NCI-H1694 treated with DMSO at 0.1 percent for 48 hours (cell line): ENCODE data around the gene MIPOL1.
"Not testable (repeated sequence)": the region's sequence is repeated elsewhere in the genome, so short reads cannot be mapped to it uniquely, and the experiment has no call there.

Source experiments
- DNase-seq: peaks from one replicate; lab custom pipeline; 2025; lab: John Stamatoyannopoulos, UW

The MIPOL1 gene

DNA sequence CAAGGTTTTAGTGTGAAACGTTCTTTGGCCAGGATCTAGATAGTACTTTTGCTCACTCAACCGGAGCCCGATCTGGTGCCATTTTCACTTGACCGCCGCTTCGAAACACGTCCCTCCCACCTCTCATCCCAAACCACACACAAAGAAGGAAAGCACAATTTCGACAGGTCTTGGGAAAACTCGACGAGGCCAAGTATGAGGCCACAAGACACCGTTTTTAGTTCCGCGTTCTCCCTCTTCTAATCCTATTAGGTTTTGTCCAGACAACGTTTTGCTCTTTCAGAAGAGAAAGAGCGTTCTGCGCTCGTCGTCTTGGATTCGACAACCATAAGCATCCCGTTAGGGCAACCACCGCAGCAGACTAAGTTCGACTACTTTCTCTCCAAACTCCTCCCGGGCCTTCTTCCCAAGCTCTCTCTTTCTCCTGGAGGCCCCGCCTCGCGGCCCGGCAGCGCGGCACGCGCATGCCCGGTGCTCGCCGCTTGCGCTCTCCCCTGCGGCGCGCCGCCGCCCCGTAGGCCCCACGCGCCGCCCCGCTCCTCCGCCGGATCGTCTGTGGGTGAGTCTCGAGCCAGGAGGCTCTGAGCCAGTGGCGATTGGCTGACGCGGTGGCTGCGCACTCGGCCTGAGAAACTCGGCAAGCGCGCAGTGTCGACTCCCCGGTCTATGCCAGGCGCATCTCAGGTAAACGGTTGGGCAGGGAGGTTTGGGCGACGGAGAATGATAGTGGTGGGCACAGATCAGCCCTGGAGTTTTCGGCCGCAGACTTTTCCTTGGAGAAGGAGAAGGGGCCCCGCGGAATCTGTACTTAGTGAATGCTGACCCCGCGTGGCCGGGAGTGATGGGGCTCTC, at the start of gene MIPOL1:
MIPOL1 (plus strand) TSS at position 517 of the 852 bp plus-strand sequence. CDS start 49,952 bp downstream, outside the sequence.
- DNase-seq, result peak; percentile 73

DNA sequence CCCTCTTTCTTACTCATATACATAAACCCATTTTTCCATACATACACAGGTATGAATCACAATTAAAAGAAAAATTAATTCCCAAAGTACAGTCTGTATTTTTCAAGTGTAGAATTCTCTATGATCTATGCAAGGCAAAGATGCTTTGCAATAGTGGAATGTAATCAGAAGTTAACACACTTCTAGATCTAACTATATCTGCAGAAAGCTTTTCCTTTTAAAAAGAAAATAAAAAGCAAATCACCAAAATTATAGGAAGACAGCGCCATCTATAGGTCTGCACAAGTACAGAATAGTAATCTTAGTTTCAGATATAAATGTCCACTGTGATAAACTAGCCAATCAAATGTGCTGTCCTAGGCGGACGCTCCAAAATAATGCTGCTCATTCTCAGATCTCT, 47.3 kb upstream of the MIPOL1 start:
- DNase-seq, result peak; percentile 48

DNA sequence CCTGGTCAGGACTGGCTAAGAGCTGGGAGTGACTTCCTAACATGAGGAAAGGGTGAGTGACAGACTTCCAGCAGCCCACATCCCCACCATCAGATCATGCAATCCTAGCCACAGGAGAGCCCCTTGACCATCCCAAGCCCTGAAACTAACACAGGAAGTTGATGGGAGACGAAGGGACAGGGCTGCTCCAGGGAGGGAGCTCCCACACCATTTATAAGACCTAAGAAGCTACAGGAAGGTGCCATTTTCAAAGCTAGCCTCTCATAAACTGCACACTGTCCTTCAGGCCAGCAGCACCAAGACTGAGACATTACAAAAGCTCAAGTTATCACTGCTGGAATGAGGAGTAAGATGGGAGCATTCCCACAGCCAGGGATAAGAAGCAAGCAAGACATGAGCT, 44.7 kb upstream of the MIPOL1 start:
- no peak for DNase-seq

GRCh38 chr14:37153483-37153882, 44.3 kb upstream of the MIPOL1 start:
- no peak for DNase-seq

DNA sequence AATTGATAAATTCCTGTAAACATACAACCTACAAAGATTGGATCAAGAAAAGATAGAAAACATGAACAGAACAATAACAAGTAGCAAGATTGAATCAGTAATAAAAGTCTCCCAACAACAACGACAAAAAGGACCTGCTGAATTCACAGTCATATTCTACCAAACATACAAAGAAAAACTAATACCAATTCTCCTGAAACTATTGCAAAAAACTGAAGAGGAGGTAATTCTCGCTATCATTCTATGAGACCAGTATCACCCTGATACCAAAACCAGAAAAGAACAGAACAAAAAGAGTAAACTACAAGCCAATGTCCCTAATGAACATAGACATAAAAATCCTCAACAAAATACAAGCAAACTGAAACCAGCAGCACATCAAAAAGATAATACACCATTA, 39.8 kb upstream of the MIPOL1 start:
- no peak for DNase-seq

- DNase-seq, result not testable (repeated sequence)
Observed at GRCh38 chr14:37162307-37162706, 35.4 kb upstream of the MIPOL1 start.

GRCh38 chr14:37165794-37166193, 31.9 kb upstream of the MIPOL1 start:
- DNase-seq, result no peak

DNA sequence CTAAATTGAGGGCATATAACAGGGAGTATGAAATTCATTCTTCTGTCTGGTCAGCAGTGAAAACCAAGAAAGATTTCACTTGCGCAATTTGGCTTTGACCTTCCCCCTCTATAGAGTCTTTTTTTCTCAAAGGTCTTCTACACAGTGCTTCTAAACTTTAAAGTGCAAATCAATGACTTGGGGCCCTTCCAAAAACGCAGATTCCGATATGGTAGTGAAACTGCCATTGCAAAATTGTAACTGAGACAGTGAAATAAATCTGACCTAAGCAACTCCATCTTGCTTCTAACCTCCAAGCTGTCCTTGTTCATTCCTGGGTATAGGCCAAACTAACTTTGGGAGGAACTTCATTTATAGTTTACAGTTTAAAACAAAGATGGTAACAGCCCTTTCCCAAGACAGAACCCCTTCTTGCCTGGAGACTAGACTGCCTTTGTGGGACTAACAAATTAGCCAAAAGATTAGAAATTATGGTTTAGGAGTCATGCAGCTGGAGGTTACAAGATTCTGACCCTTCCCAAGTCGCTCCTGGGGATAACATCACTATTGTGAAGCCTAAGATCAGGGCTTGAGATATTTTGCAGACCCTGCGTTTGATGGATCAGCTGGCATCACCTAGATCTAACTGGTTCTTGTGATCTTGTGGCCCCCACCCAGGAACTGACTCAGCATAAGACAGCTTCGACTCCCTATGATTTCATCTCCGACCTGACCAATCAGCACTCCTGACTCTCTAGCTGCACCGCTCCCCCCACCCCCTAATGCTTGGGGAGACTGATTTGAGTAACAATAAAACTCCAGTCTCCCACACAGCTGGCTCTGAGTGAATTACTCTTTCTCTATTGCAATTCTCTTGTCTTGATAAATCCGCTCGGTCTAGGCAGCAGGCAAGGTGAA, 30.3 kb upstream of the MIPOL1 start:
- DNase-seq, result no peak

GRCh38 chr14:37168721-37169120, 29.0 kb upstream of the MIPOL1 start:
- DNase-seq, result no peak

DNA sequence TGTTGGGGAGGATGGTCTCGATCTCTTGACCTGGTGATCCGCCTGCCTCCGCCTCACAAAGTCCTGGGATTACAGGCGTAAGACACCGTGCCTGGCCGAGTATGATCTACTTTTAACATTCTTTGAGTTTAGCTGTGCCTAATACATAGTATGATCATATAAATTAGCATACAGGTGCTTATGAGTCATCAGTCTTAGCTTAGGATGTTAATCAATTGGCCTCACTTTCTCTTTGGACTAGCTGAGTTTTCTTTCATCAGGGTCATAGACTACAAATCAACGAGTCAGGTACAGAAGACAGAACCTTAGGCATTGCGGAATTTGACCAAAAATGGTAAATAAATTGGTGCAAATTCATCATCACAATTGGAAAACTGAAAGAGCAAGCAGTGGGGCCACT, 27.5 kb upstream of the MIPOL1 start:
- DNase-seq, result no peak

GRCh38 chr14:37170993-37171392, 26.7 kb upstream of the MIPOL1 start:
- no peak for DNase-seq

GRCh38 chr14:37171678-37172023, 26.1 kb upstream of the MIPOL1 start:
- DNase-seq, result no peak

- DNase-seq, result peak; percentile 82
Observed at GRCh38 chr14:37172024-37172869, 25.5 kb upstream of the MIPOL1 start, which contains the start of gene SLC25A21. Gene SLC25A21, minus strand, starts transcription at chr14:37172606.

DNA sequence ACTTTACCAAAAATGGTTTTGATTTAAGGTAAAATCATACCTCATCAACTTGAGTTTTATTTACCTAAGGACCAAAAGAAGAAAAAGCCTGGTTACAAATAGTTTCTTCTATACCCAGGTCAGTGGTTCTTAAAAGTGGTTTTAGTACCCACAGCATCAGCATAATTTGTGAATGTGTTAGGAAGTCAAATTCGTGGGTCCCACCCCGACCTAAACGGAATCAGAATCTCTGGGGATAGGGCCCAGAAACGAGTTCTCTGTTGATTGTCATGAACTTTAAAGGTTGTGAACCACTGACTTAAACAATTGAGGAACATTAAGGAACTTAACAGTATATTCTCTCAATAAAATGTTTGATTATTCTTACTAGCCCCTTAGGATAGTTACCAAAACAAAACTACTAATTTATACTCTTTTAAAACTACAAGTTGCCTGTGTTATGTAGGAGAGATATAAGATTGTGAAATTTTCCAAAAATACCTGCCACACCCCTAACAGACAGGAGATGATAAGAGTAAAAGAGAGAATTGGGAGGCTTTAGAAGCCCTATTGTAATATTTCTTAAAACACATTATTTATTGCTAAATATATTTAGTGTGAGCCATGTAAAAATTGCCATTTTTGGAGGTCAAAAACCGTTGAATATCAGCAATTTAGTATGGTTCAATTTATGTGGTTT, 24.7 kb upstream of the MIPOL1 start:
- DNase-seq, result peak; percentile 33

GRCh38 chr14:37179896-37180502, 17.7 kb upstream of the MIPOL1 start:
- no peak for DNase-seq

GRCh38 chr14:37180886-37181285, 16.9 kb upstream of the MIPOL1 start:
- DNase-seq, result not testable (repeated sequence)

- no peak for DNase-seq
Observed at GRCh38 chr14:37181441-37181840, 16.3 kb upstream of the MIPOL1 start.

DNA sequence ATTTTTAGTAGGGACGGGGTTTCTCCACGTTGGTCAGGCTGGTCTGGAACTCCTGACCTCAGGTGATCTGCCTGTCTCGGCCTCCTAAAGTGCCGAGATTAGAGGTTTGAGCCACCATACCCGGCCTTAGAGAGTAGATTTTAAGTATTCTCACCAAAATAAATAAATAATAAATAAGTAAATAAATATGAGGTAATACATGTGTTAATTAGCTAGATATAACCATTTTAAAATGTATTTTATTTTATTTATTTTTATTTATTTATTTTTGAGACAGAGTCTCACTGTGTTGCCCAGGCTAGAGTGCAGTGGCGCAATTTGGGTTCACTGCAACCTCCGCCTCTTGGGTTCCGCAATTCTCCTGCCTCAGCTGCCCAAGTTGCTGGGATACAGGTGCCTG, 13.2 kb upstream of the MIPOL1 start:
- not testable (repeated sequence) for DNase-seq

DNA sequence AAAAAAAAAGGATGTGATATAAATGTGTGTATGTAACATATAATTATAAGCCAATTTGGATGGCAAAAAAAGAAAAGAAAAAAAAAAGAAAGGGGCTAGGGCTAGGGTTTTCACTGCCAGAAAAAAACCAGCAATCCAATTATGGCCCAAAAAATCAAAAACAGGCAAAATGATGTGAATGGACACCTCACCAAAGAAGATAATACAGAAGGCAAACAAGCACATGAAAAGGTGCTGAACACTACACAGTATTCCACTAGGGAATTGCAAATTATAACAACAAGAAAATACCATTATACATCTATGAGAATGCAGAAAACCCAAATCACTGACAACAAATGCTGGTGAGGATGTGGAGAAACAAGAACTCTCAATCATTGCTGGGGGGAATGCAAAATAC, 12.1 kb upstream of the MIPOL1 start:
- DNase-seq, result no peak

DNA sequence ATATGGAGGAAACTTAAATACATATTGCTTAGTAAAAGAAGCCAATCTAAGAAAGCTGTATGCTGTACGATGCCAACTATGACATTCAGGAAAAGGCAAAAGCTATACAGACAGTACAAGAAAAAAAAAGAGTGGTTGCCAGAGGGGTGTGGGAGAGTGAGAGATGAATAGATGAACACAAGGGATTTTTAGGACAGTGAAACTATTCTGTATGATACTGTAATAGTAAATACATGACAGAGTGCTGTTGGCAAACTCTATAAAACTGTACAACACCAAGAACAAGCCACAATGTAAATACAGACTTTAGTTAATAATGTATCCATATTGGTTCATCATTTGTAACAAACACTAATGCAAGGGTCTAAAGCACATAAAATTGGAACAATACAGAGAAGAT, 10.9 kb upstream of the MIPOL1 start:
- DNase-seq, result no peak

DNA sequence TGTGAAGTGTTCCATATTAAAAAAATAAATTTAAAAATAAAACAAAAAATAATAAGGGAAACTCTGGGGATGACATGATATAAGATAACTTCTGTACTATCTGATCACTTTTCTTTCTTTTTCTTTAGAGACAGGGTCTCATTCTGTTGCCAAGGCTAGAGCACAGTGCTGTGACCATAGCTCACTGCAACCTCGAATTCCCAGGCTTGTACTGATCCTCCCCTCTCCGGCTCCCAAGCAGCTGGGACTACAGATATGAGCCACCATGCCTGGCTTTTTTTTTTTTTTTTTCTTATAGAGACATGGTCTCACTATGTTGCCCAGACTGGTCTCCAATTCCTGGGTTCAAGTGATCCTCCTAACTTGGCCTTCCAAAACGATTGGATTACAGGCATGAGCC, 10.4 kb upstream of the MIPOL1 start:
- DNase-seq, result no peak
